Ovary (tissue), 9 donors: ENCODE results near the gene RGS12. TPM values are rescaled to one million over a fixed set of nuclear protein-coding genes. Genes with fewer than 3 reads are reported as not detected.

Experiments
- DNase-seq, 5 donors: peaks; one replicate each; pipeline ENCODE4 v3.0.0-alpha.2; 2019 to 2020
- H3K27ac ChIP-seq, 2 donors: fragments of 200-600 bp; one replicate each; pipeline versions ENCODE4 v1.5.1 to v1.8.0; 2019 to 2022
- H3K27me3 ChIP-seq: fragments of 200-600 bp; one replicate; pipeline ENCODE4 v1.8.0; 2022
- H3K36me3 ChIP-seq: fragments of 200-600 bp; sonication (generic); one replicate; pipeline ENCODE4 v1.5.1; 2019
- H3K4me1 ChIP-seq: one replicate; pipeline ENCODE4 v1.8.1; 2013; ENCODE audit warnings: mild to moderate bottlenecking, moderate library complexity; ENCODE audit not compliant: insufficient read depth
- H3K4me3 ChIP-seq: fragments of 200-600 bp; sonication (generic); one replicate; pipeline ENCODE4 v1.5.1; 2017
- H3K9me3 ChIP-seq, 2 donors: fragments of 200-600 bp in 1 of 2; sonication (generic) in 1 of 2; one replicate each; pipeline versions ENCODE4 v1.5.1 to v1.8.1; 2013 to 2019; ENCODE audit warnings: mild to moderate bottlenecking in 1 of 2, moderate library complexity in 1 of 2
- CTCF ChIP-seq, 3 donors: fragments of 450-650 bp in 2 of 3; fragments of 200-600 bp in 1 of 3; IDR thresholded peaks; one replicate each; pipeline versions ENCODE4 v1.5.1 to v1.8.0; 2016 to 2022; ENCODE audit warnings: antibody characterized with exemption in 3 of 3, mild to moderate bottlenecking in 1 of 3
- EP300 ChIP-seq: sonication (generic); formaldehyde crosslinking; IDR thresholded peaks from one replicate; pipeline ENCODE4 v1.6.1; 2017; ENCODE audit warnings: antibody characterized with exemption
- POLR2A ChIP-seq: fragments of 450-650 bp; IDR thresholded peaks from one replicate; pipeline ENCODE4 v1.6.1; 2017; ENCODE audit warnings: antibody characterized with exemption, mild to moderate bottlenecking, moderate library complexity
- WGBS, 3 donors: extraction: QIAGEN DNeasy Blood & Tissue Kit in 1 of 3; methylation state at CpG; one replicate each; pipeline versions ENCODE4 v1.1.5 to v1.1.7; 2013 to 2017; 5-methylcytosine and 5-hydroxymethylcytosine counted together
- intact Hi-C, 4 donors: fragments of 100-400 bp; cut with DNase I; formaldehyde crosslinking; loops; one replicate each; pipeline versions ENCODE4 v1.11.0 to v1.15.1; 2022 to 2023
- polyA plus RNA-seq, 2 donors: library from polyadenylated mRNA; stranded (reverse); fragments of 200-250 nt in 1 of 2; fragments of 350-450 nt in 1 of 2; fragmentation: Illumina TruSeq in 1 of 2; extraction: RNeasy Lipid Tissue Mini Kit (QIAGEN cat#74804) in 1 of 2; gene quantifications; one replicate each; pipeline ENCODE4 v1.2.3, GENCODE V29; 2013 to 2014
- total RNA-seq, 7 donors: library from RNA; depleted of rRNA in 2 of 7; stranded (reverse); fragments of >200 nt in 2 of 7; fragmentation: NEBNext Ultra II Directional in 3 of 7; extraction: Animal tissue kit (Norgen Biotek cat#: 25700) in 3 of 7; gene quantifications; one replicate each; pipeline versions ENCODE4 v1.1.0 to v1.2.4, GENCODE V29; 2016 to 2023
- donor health status: DM: no; HTN: no; CAD: no; lungs with moderate emphysema.
- donor health status: DM: no; HTN: no; CAD: no.
- donor health status: Bipolar disorder and iron deficiency.
- donor health status: DM: yes; HTN: yes; CAD: no.
- donor health status: DM: no; HTN: no; CAD: no.
- donor health status: DM: yes; HTN: yes; CAD: no.

RGS12 gene
- total and polyA plus RNA-seq, 9 donors: 11.4 to 50.7 (median 30.9) TPM

DNA sequence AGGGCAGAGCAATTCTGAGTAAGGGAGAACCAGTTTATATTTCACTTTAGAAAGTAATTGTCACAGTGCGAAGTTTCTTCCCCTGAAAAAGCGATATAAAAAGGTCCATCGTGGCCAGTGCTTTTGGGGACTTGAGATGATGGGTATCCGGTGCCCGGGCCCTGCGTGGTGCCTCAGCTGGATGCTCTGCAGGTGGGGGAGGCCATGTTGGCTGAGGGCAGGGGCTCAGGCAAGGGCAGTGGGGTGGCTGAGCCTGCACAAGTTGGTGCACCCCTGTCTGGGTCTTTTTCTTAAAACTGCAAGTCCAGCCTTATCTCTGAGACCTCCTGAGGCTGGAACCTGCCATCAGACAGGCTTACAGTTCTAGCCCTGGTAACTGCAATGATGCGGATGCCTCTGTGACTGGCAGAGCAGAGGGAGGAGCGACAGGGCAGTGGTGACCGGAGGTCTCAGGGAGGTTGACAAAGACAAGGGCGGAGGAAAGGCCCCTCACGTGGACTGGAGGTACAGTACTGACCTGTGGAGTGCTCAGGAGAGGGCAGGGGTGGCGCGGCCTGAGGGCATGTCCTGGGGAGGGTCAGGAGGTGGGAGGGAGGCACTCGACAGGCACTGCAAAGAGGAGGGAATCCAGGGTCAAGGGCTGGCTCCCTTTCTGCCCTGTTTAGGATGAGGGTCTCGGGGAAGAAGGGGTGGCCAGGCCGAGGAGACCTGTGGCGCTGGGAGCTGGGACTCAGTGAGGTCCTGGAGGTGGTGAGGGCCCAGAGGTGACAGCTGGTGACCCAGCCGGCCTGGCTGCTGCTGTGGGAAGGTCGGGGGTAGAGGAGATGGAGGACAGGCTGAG is 1.8 kb downstream of the RGS12 start:
- Histone ChIP-seq H3K9me3 (no peaks in the 10 kb centered on the region), H3K27ac (peak overlapping the region; percentile 83 to 90), H3K27me3 (no peaks in the 10 kb centered on the region), H3K4me1 (peaks cover 9% of the 10 kb centered on the region), H3K4me3 (no peak overlapping the region), H3K36me3 (no peaks in the 10 kb centered on the region)
- TF ChIP-seq POLR2A (no peak), EP300 (no peak), CTCF (IDR thresholded peaks at IDR 0.05) (no peak)
- WGBS, 3 donors: 89 to 90% (median 89%) methylated on average over 19 of the region's 19 CpGs
- intact Hi-C loops: no loop called here
- DNase-seq: peak in 1 of 5 donors; percentile 37

DNA sequence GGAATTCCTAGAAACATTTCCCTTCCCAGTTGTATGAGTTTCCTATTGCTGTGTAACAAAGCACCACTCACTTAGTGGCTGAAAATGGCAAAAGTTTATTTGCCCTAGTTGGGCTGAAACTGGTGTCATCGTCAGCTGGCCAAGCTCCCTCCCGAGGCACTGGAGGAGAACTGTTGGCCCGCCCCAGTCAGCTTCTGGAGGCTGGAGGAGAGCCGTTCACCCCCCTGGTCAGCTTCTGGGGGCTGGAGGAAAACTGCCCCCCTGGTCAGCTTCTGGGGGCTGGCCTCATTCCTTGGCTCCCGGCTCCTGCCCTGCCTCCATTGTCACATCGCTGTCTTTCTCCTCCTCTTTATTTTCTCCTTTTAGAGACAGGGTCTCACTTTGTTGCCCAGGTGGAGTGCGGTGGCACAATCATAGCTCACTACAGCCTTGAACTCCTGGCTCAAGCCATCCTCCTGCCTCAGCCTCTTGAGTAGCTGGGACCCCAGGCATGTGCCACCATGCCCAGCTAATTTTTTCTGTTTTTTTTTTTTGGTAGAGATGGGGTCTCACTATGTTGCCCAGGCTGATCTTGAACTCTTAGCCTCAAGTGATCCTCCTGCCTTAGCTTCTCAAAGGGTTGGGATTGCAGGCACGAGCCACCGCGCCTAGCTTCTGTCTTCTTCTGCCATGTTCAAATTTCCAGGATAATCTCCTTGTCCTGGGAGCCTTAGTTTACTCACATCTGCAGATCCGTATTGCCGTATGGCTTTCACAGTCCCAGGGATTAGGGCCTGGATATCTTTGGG is 3.2 kb downstream of the RGS12 start:
- Histone ChIP-seq H3K9me3 (no peaks in the 10 kb centered on the region), H3K27me3 (no peaks in the 10 kb centered on the region), H3K4me3 (no peak overlapping the region), H3K27ac (no peak overlapping the region), H3K4me1 (peaks cover 9% of the 10 kb centered on the region), H3K36me3 (no peaks in the 10 kb centered on the region)
- DNase-seq: no peak
- TF ChIP-seq POLR2A (no peak), CTCF (IDR thresholded peaks at IDR 0.05) (no peak), EP300 (no peak)
- 93 to 97% (median 96%) methylated on average over 12 of the region's 12 CpGs for WGBS, 3 donors
- intact Hi-C loops: no loop called here

DNA sequence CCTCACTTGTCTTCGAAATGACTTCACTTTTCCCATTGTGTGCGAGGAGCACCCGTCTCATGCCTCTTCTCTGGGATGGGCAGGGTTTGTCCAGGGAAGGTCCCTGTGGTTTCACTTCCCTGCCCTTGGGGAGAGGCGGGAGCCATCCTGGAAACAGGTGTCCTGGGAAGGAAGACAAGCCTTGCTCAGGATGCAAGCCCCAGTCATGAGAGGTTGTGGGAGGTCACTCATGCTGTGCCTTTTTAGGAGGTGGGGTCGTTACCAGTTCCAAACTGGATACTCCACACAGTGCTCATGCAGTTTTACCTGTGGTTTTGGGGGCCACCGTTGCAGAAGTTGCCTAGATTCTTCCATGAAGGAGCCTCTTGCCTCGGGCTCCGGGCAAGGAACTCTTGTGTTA is 3.8 kb downstream of the RGS12 start:
- H3K4me1 ChIP-seq: peaks cover 6% of the 10 kb centered on the region
- no peak for TF ChIP-seq POLR2A
- TF ChIP-seq EP300: no peak
- TF ChIP-seq CTCF (IDR thresholded peaks at IDR 0.05): no peak
- WGBS, 3 donors: 96 to 97% (median 97%) methylated on average over 8 of the region's 8 CpGs
- no peaks in the 10 kb centered on the region for H3K27me3 ChIP-seq
- DNase-seq: no peak
- H3K9me3 ChIP-seq: no peaks in the 10 kb centered on the region
- H3K36me3 ChIP-seq: no peaks in the 10 kb centered on the region
- intact Hi-C loops: no loop called here
- no peak overlapping the region for H3K27ac ChIP-seq
- no peak overlapping the region for H3K4me3 ChIP-seq

GRCh38 chr4:3297066-3297859 is 4.4 kb downstream of the RGS12 start:
- H3K27ac ChIP-seq: no peak overlapping the region
- TF ChIP-seq CTCF (IDR thresholded peaks at IDR 0.05): no peak
- 94 to 96% (median 95%) methylated on average over 13 of the region's 13 CpGs for whole genome bisulfite sequencing, 3 donors
- no peak for DNase-seq
- no peaks in the 10 kb centered on the region for H3K9me3 ChIP-seq
- H3K4me1 ChIP-seq: peaks cover 6% of the 10 kb centered on the region
- H3K27me3 ChIP-seq: no peaks in the 10 kb centered on the region
- no peak overlapping the region for H3K4me3 ChIP-seq
- H3K36me3 ChIP-seq: no peaks in the 10 kb centered on the region
- intact Hi-C loops: no loop called here
